ENCODE measurements around the gene NPLOC4.
"Not testable (repeated sequence)": the region's sequence is repeated elsewhere in the genome, so short reads cannot be mapped to it uniquely, and the experiment has no call there.

The NPLOC4 gene

GRCh38 chr17:81638683-81639082, 1.8 kb upstream of the NPLOC4 start:
- no peak overlapping the region for H3K4me3 Mint-ChIP-seq
- peaks cover 10% of the 10 kb centered on the region in 2 donors for H3K4me1 Mint-ChIP-seq (ENCODE audit: low read depth in 2 of 2)
- no peaks in the 10 kb centered on the region for H3K27me3 Mint-ChIP-seq
- DNase-seq (no peak), ATAC-seq (replicated peaks) (no peak)
- H3K9me3 Mint-ChIP-seq = no peaks in the 10 kb centered on the region
- H3K36me3 Mint-ChIP-seq (ENCODE audit: insufficient read depth) = no peaks in the 10 kb centered on the region
- no peak overlapping the region for H3K27ac Mint-ChIP-seq

DNA sequence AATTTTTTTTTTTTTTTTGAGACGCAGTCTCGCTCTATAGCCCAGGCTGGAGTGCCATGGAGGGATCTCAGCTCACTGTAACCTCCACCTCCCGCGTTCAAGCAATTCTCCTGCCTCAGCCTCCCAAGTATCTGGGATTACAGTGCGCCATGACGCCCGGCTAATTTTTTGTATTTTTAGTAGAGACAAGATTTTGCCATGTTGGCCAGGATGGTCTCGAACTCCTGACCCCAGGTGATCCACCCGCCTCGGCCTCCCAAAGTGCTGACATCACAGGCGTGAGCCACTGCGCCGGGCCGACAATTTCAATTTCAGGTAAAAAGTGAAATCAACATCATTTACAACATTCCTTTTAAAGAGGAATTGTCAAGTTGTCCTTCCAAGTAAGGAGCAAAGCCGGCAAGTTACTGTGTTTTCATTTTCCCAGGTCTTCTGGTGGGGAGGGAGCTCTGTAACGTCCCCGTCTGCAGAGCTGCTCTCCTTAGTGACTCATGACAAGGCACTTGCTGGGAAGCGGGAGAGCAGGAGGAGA, 873 bp downstream of the NPLOC4 start:
- Mint-ChIP-seq H3K27ac (peak overlapping the region; percentile 84 to 92), H3K36me3 (ENCODE audit: insufficient read depth) (no peaks in the 10 kb centered on the region), H3K9me3 (no peaks in the 10 kb centered on the region), H3K27me3 (no peaks in the 10 kb centered on the region), H3K4me3 (peak overlapping the region; percentile 82 to 85), H3K4me1 (ENCODE audit: low read depth in 2 of 2) (peaks cover 14% of the 10 kb centered on the region in 2 donors)
- DNase-seq (no peak), ATAC-seq (replicated peaks) (peak; percentile 4)

DNA sequence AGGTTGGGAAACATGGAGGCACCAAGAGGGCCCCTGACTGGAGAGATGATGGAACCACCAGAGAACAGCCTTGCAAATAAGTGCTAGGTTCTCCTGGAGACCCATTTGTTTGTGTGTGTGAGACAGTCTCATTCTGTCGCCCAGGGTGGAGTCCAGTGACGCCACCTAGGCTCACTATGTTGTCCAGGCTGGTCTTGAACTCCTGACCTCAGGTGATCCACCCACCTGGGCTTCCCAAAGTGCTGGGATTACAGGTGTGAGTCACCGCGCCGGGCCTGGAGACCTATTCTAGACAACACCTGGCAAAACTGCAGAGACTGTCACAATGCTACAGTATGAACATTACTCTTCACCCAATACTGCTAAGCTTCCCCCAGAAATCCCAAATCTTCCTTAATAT, 1.5 kb downstream of the NPLOC4 start:
- no peak for DNase-seq
- ATAC-seq (replicated peaks) = no peak

DNA sequence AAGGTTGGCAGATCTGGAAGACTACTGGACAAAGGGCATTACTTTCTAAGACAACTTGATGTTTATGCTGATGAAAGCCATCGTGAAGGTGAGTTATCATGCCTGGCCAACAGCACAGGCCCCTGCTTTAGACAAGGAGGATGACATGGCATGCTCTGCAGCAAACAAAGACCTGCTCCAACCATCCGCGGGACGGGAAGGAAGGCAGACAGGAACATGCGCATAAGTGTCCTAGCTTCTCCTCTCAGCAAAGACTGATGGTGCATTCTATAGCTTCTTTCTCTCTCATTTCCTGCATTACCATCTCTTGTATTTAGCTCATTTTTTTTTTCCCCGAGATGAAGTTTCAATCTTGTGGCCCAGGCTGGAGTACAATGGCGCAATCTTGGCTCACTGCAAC, 5.4 kb downstream of the NPLOC4 start:
- H3K4me3 Mint-ChIP-seq = no peak overlapping the region
- no peak overlapping the region for H3K27ac Mint-ChIP-seq
- DNase-seq (no peak), ATAC-seq (replicated peaks) (no peak)
- H3K4me1 Mint-ChIP-seq (ENCODE audit: low read depth in 2 of 2) = peaks cover 14% of the 10 kb centered on the region in 2 donors
- H3K27me3 Mint-ChIP-seq = no peaks in the 10 kb centered on the region
- peaks cover 40% of the 10 kb centered on the region for H3K36me3 Mint-ChIP-seq (ENCODE audit: insufficient read depth)
- H3K9me3 Mint-ChIP-seq = no peaks in the 10 kb centered on the region

More for the DNA sequence above, 1.5 kb downstream of the NPLOC4 start:
- H3K27me3 Mint-ChIP-seq = no peaks in the 10 kb centered on the region
- peaks cover 14% of the 10 kb centered on the region in 2 donors for H3K4me1 Mint-ChIP-seq (ENCODE audit: low read depth in 2 of 2)
- peaks cover 4% of the 10 kb centered on the region for H3K36me3 Mint-ChIP-seq (ENCODE audit: insufficient read depth)
- H3K9me3 Mint-ChIP-seq = no peaks in the 10 kb centered on the region
- H3K4me3 Mint-ChIP-seq = peak overlapping the region; percentile 82 to 85
- peak overlapping the region; percentile 84 to 92 for H3K27ac Mint-ChIP-seq

DNA sequence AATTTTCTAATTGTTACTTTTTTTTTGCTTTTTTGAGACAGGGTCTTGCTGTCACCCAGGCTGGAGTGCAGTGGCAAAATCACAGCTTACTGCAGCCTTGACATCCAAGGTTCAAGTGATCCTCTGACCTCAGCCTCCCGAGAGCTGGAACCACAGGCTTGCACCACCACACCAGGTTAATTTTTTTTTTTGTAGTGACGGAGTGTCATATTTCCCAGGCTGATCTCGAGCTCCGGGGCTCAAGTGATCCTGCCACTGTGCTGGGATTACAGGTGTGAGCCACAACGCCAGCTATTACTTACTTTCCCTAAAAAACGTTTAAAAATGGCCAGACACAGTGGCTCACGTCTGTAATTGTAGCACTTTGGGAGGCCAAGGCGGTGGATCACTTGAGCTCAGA, 6.6 kb downstream of the NPLOC4 start:
- peaks cover 52% of the 10 kb centered on the region for H3K36me3 Mint-ChIP-seq (ENCODE audit: insufficient read depth)
- no peak overlapping the region for H3K27ac Mint-ChIP-seq
- no peaks in the 10 kb centered on the region for H3K9me3 Mint-ChIP-seq
- H3K4me1 Mint-ChIP-seq (ENCODE audit: low read depth in 2 of 2) = peaks cover 7 to 8% of the 10 kb centered on the region in 2 donors
- no peak for ATAC-seq (replicated peaks)
- no peak for DNase-seq
- H3K27me3 Mint-ChIP-seq = no peaks in the 10 kb centered on the region
- no peak overlapping the region for H3K4me3 Mint-ChIP-seq

GRCh38 chr17:81621494-81622130, 15.3 kb downstream of the NPLOC4 start:
- H3K36me3 Mint-ChIP-seq (ENCODE audit: insufficient read depth) = peaks cover 82% of the 10 kb centered on the region
- peaks cover 0 to 3% of the 10 kb centered on the region in 2 donors for H3K9me3 Mint-ChIP-seq
- ATAC-seq (replicated peaks) (no peak), DNase-seq (no peak)
- peak overlapping the region in 1 of 2 donors; percentile 64 for H3K27ac Mint-ChIP-seq
- no peaks in the 10 kb centered on the region for H3K27me3 Mint-ChIP-seq
- H3K4me3 Mint-ChIP-seq = no peak overlapping the region
- H3K4me1 Mint-ChIP-seq (ENCODE audit: low read depth in 2 of 2) = peaks cover 14 to 20% of the 10 kb centered on the region in 2 donors

DNA sequence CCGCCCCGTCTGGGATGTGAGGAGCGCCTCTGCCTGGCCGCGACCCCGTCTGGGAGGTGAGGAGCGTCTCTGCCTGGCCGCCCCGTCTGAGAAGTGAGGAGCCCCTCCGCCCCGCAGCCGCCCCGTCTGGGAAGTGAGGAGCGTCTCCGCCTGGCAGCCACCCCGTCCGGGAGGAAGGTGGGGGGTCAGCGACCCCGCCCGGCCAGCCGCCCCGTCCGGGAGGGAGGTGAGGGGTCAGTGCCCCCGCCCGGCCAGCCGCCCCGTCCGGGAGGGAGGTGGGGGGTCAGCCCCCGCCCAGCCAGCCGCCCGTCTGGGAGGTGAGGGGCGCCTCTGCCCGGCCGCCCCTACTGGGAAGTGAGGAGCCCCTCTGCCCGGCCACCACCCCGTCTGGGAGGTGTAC, 18.6 kb downstream of the NPLOC4 start:
- not testable (repeated sequence) for H3K27ac Mint-ChIP-seq; H3K27me3 Mint-ChIP-seq; H3K4me3 Mint-ChIP-seq; H3K9me3 Mint-ChIP-seq; ATAC-seq (replicated peaks); DNase-seq
- peaks cover 75% of the 10 kb centered on the region for H3K36me3 Mint-ChIP-seq (ENCODE audit: insufficient read depth)
- peaks cover 22 to 33% of the 10 kb centered on the region in 2 donors for H3K4me1 Mint-ChIP-seq (ENCODE audit: low read depth in 2 of 2)

DNA sequence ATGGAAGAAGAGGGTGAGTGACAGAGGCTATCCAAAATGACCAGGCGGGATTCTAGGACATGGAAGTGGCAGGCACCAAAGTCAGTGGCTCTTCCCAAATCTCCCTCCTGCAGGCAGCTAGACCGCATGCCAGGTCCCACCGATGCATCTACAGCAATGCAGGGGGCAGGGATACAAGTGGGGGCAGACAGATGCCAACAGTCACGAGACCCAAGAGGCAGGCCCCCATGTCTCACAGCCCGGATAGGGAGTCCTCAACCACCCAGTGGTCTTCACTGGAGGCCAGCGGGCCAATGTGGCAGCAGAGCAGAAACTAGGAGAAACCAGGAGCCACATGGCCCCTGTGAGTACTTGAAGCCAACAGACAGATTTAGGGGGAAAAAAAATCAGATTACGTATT, 20.0 kb downstream of the NPLOC4 start:
- no peak for DNase-seq
- Mint-ChIP-seq H3K27ac (peak overlapping the region in 1 of 2 donors; percentile 73), H3K9me3 (no peaks in the 10 kb centered on the region), H3K4me1 (ENCODE audit: low read depth in 2 of 2) (peaks cover 24 to 33% of the 10 kb centered on the region in 2 donors), H3K36me3 (ENCODE audit: insufficient read depth) (peaks cover 74% of the 10 kb centered on the region), H3K27me3 (no peaks in the 10 kb centered on the region), H3K4me3 (no peak overlapping the region)
- no peak for ATAC-seq (replicated peaks)

GRCh38 chr17:81615401-81615930, 21.4 kb downstream of the NPLOC4 start:
- peaks cover 66% of the 10 kb centered on the region for H3K36me3 Mint-ChIP-seq (ENCODE audit: insufficient read depth)
- H3K4me1 Mint-ChIP-seq (ENCODE audit: low read depth in 2 of 2) = peaks cover 24 to 27% of the 10 kb centered on the region in 2 donors
- no peak overlapping the region for H3K4me3 Mint-ChIP-seq
- ATAC-seq (replicated peaks) (no peak), DNase-seq (no peak)
- H3K27me3 Mint-ChIP-seq = no peaks in the 10 kb centered on the region
- H3K27ac Mint-ChIP-seq = peak overlapping the region; percentile 63 to 75
- H3K9me3 Mint-ChIP-seq = no peaks in the 10 kb centered on the region

DNA sequence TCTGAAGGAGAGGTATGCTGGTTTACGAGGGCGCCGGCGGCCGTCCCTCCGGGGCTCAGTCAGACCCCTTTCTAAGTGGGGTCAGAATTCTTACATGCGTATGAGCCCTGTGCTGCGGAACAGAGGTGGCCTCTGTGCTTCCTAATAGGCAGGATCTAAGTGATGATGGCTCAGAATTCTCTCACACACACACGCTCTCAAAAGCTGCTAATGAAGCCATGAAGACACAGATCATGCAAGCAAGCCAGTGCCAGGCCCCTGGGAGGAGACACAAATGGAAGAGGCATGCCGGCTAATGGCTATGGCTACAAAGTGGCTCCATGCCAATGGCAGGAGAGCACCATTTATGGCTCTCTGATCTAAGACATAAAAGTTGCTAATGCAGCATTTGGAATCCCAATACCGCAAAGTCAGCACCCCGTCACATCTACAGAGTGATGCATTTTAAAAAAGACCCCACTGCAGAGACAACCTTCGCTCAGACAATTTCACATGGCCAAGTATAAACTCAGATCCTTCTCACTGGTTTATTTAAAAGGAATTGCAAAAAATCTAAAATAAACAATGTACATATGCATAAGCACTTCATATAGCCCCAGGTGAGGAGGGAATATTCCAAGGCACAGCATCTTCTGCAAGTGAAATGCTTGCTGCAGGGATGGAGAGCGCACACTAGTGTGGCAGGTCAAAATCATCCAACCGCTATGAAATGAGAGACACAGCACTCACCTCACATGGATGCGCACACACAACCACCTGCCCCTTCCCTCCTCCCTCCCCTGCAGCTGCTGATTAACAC, 24.5 kb downstream of the NPLOC4 start:
- ATAC-seq (replicated peaks) = no peak
- H3K9me3 Mint-ChIP-seq = no peaks in the 10 kb centered on the region
- no peak overlapping the region for H3K27ac Mint-ChIP-seq
- no peak overlapping the region for H3K4me3 Mint-ChIP-seq
- DNase-seq = no peak
- H3K27me3 Mint-ChIP-seq = no peaks in the 10 kb centered on the region
- H3K4me1 Mint-ChIP-seq (ENCODE audit: low read depth in 2 of 2) = peaks cover 27 to 28% of the 10 kb centered on the region in 2 donors
- H3K36me3 Mint-ChIP-seq (ENCODE audit: insufficient read depth) = peaks cover 75% of the 10 kb centered on the region

- Mint-ChIP-seq H3K4me1 (ENCODE audit: low read depth in 2 of 2) (peaks cover 10 to 15% of the 10 kb centered on the region in 2 donors), H3K9me3 (no peaks in the 10 kb centered on the region), H3K27ac (no peak overlapping the region), H3K36me3 (ENCODE audit: insufficient read depth) (peaks cover 78% of the 10 kb centered on the region), H3K4me3 (no peak overlapping the region), H3K27me3 (no peaks in the 10 kb centered on the region)
- no peak for DNase-seq
- no peak for ATAC-seq (replicated peaks)
Observed at GRCh38 chr17:81609541-81610311, 27.2 kb downstream of the NPLOC4 start.

GRCh38 chr17:81608605-81609004, 28.3 kb downstream of the NPLOC4 start:
- H3K27me3 Mint-ChIP-seq = no peaks in the 10 kb centered on the region
- DNase-seq (no peak), ATAC-seq (replicated peaks) (no peak)
- H3K36me3 Mint-ChIP-seq (ENCODE audit: insufficient read depth) = peaks cover 78% of the 10 kb centered on the region
- peak overlapping the region in 1 of 2 donors; percentile 35 for H3K27ac Mint-ChIP-seq
- no peak overlapping the region for H3K4me3 Mint-ChIP-seq
- H3K9me3 Mint-ChIP-seq = no peaks in the 10 kb centered on the region
- peaks cover 2 to 6% of the 10 kb centered on the region in 2 donors for H3K4me1 Mint-ChIP-seq (ENCODE audit: low read depth in 2 of 2)

GRCh38 chr17:81608082-81608481, 28.8 kb downstream of the NPLOC4 start:
- DNase-seq = no peak
- no peak overlapping the region for H3K27ac Mint-ChIP-seq
- peaks cover 72% of the 10 kb centered on the region for H3K36me3 Mint-ChIP-seq (ENCODE audit: insufficient read depth)
- ATAC-seq (replicated peaks) = no peak
- no peak overlapping the region for H3K4me3 Mint-ChIP-seq
- no peaks in the 10 kb centered on the region for H3K27me3 Mint-ChIP-seq
- peaks cover 0 to 6% of the 10 kb centered on the region in 2 donors for H3K4me1 Mint-ChIP-seq (ENCODE audit: low read depth in 2 of 2)
- no peaks in the 10 kb centered on the region for H3K9me3 Mint-ChIP-seq

Data from effector memory CD8-positive, alpha-beta T cell (primary cell).